ENCODE data around the gene FCHSD2. TPM values are rescaled to one million over a fixed set of nuclear protein-coding genes. Genes with fewer than 3 reads are reported as not detected.
"Not testable (repeated sequence)": the region's sequence is repeated elsewhere in the genome, so short reads cannot be mapped to it uniquely, and the experiment has no call there.

The FCHSD2 gene
- total RNA-seq, 1 experiment from 2014 or later, result 4.4 TPM

DNA sequence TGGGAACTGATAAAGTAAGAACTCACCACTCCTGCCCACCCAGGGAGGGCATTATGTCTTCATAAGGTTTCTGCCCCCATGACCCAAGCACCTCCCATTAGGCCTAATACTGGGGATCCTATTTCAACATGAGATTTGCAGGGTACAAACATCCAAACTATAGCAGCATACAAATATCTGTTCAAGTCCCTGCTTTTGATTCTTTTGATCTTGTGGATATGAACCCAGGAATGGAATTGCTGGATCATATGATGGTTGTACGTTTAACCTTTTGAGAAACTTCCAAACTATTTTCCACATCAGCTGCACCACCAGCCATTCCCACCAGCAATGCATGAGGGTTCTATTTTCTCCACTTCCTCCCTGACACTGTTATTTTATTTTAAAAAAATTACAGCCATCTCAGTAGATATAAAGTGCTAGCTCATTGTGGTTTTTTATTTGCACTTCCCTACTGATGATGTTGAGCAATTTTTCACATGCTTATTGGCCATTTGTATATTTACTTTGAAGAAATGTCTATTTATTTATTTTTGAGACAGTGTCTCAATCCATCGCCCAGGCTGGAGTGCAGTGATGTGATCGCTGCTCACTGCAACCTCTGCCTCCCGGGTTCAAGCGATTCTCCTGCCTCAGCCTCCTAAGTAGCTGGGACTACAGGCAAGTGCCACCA, 335.0 kb downstream of the FCHSD2 start:
- DNase-seq (ENCODE audit: low read depth), result no peak

GRCh38 chr11:72806378-72806777, 335.7 kb downstream of the FCHSD2 start:
- DNase-seq (ENCODE audit: low read depth), result not testable (repeated sequence)

DNA sequence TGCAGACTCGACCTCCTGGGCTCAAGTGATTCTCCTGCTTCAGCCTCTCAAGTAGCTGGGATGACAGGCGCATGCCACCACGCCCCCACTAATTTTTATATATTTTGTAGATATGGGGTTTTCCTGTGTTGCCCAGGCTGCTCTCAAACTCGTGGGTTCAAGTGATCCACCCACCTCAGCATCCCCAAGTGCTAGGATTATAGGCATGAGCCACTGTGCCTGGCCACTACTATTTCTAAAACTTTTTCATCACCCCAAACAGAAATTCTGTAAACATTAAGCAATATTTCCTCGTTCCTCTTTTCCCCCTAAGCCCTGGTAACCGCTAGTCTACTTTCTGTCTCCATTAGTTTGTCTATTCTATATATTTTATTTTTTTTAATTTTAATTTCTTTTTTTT, 336.9 kb downstream of the FCHSD2 start:
- DNase-seq (ENCODE audit: low read depth), result no peak

- no peak for DNase-seq (ENCODE audit: low read depth)
These were observed 339.3 kb downstream of the FCHSD2 start for GRCh38 chr11:72802822-72803221.

- DNase-seq (ENCODE audit: low read depth), result no peak
These were observed 342.7 kb downstream of the FCHSD2 start for GRCh38 chr11:72799441-72799840.

- DNase-seq (ENCODE audit: low read depth), result no peak
These were observed 343.8 kb downstream of the FCHSD2 start for GRCh38 chr11:72798361-72798760.

- peak; percentile 95 for DNase-seq (ENCODE audit: low read depth)
These were observed 348.4 kb downstream of the FCHSD2 start, which contains the start of gene STARD10 for GRCh38 chr11:72793425-72794367. Gene STARD10 (minus strand): TSS chr11:72794047. CDS start chr11:72781181, 12,866 bp downstream.

- DNase-seq (ENCODE audit: low read depth), result no peak
These were observed 349.1 kb downstream of the FCHSD2 start for GRCh38 chr11:72793076-72793424.

GRCh38 chr11:72792437-72793021, 349.6 kb downstream of the FCHSD2 start:
- no peak for DNase-seq (ENCODE audit: low read depth)

GRCh38 chr11:72791228-72791627, 350.9 kb downstream of the FCHSD2 start:
- DNase-seq (ENCODE audit: low read depth), result not testable (repeated sequence)

DNA sequence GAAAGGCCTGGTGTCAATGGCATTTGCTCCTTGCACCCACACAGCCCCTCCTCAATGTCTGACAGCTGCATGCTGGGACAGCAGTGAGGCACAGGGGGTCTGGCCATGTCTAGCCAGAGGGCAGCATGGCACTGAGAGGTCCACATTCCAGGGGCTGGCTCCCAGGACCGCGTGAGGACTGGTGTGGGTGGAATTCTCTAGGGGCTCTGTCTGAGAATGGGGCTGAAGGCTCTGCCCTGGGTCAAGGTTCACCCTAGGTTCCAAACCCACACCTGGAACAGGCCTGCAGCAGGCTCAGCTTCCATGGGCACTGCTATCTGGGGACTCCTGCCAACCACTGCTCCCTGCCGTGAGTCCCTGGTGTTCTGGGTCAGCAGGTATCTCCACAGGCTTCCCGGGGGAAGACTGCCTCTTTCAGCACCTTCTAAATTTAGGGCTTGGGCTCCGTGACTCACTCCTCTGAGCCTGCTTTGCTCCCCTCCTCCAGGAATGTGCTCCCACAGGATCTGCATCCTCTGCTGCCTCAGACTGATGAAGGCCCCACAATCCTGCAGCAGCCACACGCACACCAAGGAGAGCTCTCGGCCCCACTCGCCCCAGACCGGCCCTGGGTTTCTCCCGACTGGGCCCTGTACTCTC, 352.5 kb downstream of the FCHSD2 start:
- DNase-seq (ENCODE audit: low read depth), result peak; percentile 61

DNA sequence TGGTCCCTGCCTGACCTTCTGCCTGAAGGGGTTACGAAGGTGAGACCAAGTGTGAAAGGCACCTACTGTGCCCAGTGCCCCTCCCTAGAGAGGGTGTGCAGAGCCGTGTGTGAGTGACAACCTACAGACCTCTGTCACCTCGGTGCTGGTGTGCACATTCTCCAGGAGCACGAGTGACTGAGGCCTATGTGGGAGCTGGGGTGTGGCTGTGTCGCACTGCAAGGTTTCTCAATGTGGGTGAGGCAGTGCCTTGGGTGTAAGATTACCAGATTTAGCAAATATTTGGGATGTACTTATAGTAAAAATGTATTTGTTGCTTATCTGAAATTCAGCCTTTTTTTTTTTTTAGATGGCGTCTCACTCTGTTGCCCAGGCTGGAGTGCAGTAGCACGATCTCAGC, 353.9 kb downstream of the FCHSD2 start:
- no peak for DNase-seq (ENCODE audit: low read depth)

DNA sequence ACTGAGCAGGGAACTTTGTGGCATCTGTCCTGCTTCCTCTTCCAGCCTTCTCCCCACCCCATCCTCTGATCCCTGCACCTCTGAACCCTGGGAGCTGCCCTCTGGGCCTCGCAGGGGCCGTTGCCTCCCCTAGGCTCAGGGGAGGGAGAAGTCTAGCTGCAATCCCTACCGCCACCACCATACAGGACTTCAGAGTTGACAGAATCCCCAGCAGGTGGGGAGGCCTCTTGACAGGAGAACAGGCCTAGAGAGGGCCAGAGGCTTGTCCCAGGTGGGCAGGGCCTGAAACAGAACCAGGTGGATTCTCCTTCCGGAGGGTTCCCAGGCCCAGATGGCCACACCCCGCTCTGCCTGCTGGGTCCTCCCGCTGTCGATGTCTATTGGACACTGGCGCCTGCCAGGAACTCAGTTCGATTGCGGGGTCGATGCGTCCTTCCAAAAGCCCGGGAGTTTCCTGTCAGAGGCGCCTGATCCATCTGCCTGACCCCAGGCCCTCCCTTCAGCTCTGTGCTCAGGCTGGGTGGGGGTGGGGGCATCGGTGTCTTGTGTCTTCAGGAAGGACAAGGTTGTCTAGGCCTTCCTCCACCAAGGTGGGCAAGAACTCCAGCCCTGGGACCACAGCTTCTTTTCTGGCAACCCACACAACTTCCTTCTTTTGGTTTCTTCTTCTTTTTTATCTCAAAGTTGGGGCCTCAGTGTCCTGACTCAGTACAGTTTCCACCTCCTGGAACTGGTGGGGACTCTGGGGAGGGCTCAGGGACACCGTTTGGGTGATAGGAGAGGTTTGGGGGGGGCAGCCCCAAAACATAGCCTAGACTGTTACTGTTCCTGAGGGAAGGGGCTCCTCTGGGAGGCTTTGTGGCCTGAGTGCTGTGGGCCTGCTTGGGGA, 354.7 kb downstream of the FCHSD2 start:
- DNase-seq (ENCODE audit: low read depth), result no peak

Small RNAs within 50 kb of the gene (small RNA-seq; reads per million reads assigned to genes)
- gene RNU6-672P, result not detected

Other genes starting within 250 kb of the FCHSD2 start
- gene P2RY2, start 76.0 kb upstream of the FCHSD2 start, total RNA-seq (2014; rRNA removed; shearing (Covaris generic)), result 0.05 TPM in 1 of 2 replicates, not detected in the other
- gene P2RY6, start 130.0 kb upstream of the FCHSD2 start, total RNA-seq (2014; rRNA removed; shearing (Covaris generic)), result 0.33 TPM in 1 of 2 replicates, not detected in the other
- gene ARHGEF17, start 166.0 kb upstream of the FCHSD2 start, total RNA-seq (2014; rRNA removed; shearing (Covaris generic)), result 8.2 and 8.8 TPM in 2 replicates
- gene RELT, start 234.1 kb upstream of the FCHSD2 start, total RNA-seq (2014; rRNA removed; shearing (Covaris generic)), result 13.4 and 15.1 TPM in 2 replicates